HG03354 (cell line): ENCODE measurements around the gene TMEM238.
"Not testable (repeated sequence)": the region's sequence is repeated elsewhere in the genome, so short reads cannot be mapped to it uniquely, and the experiment has no call there.

Experiments
- ATAC-seq: cut with Tn5 transposase; IDR thresholded peaks from one replicate; pipeline ENCODE4 v1.9.1; 2021; ENCODE audit warnings: mild to moderate bottlenecking; ENCODE audit not compliant: unreplicated experiment, poor library complexity, severe bottlenecking

TMEM238 gene

GRCh38 chr19:55405638-55406037 is 21.5 kb upstream of the TMEM238 start:
- ATAC-seq: no peak

GRCh38 chr19:55402509-55402908 is 18.4 kb upstream of the TMEM238 start:
- no peak for ATAC-seq

GRCh38 chr19:55401390-55401789 is 17.3 kb upstream of the TMEM238 start:
- not testable (repeated sequence) for ATAC-seq

- ATAC-seq: no peak
These were observed 16.4 kb upstream of the TMEM238 start for GRCh38 chr19:55400281-55401087.

- no peak for ATAC-seq
These were observed 14.3 kb upstream of the TMEM238 start for GRCh38 chr19:55398200-55398925.

GRCh38 chr19:55392820-55393761 is 9.0 kb upstream of the TMEM238 start:
- ATAC-seq: no peak

- ATAC-seq: no peak
These were observed 7.9 kb upstream of the TMEM238 start for GRCh38 chr19:55391702-55392615.

- no peak for ATAC-seq
These were observed 7.1 kb upstream of the TMEM238 start for GRCh38 chr19:55391191-55391670.

- no peak for ATAC-seq
These were observed 6.4 kb upstream of the TMEM238 start for GRCh38 chr19:55390461-55390880.

- no peak for ATAC-seq
These were observed 5.6 kb upstream of the TMEM238 start for GRCh38 chr19:55389386-55390317.

GRCh38 chr19:55387736-55388497 is 3.8 kb upstream of the TMEM238 start:
- ATAC-seq: no peak

GRCh38 chr19:55386493-55386971 is 2.4 kb upstream of the TMEM238 start:
- no peak for ATAC-seq

GRCh38 chr19:55385724-55386492 is 1.8 kb upstream of the TMEM238 start, which contains the start of gene RPL28:
RPL28 (plus strand) TSS chr19:55385932; CDS start chr19:55386358, 426 bp downstream.
- peak; percentile 73 for ATAC-seq

- peak; percentile 71 for ATAC-seq
These were observed 1.0 kb upstream of the TMEM238 start for GRCh38 chr19:55384920-55385723.
